GM19324 (cell line): Measurements from ENCODE around the gene DNAAF3.
A peak's percentile ranks its signal among the peaks of the same experiment; 100 is the strongest.

ENCODE experiments used
- ATAC-seq: cut with Tn5 transposase; IDR thresholded peaks from one replicate; pipeline ENCODE4 v1.9.1; 2021; ENCODE audit warnings: mild to moderate bottlenecking, moderate library complexity; ENCODE audit not compliant: unreplicated experiment, low FRiP score

The DNAAF3 gene

GRCh38 chr19:55118401-55118991 lies 47.9 kb downstream of the DNAAF3 start:
- no peak for ATAC-seq

- ATAC-seq, result peak; percentile 91
Measured at GRCh38 chr19:55117663-55118391, 48.6 kb downstream of the DNAAF3 start.

GRCh38 chr19:55116859-55117662 lies 49.4 kb downstream of the DNAAF3 start, which contains the start of gene PPP1R12C:
PPP1R12C (minus strand) TSS chr19:55117637; CDS start chr19:55117543, 94 bp downstream.
- peak; percentile 26 for ATAC-seq

- no peak for ATAC-seq
Measured at GRCh38 chr19:55116232-55116858, 50.1 kb downstream of the DNAAF3 start.

- no peak for ATAC-seq
Measured at GRCh38 chr19:55115446-55116065, 50.9 kb downstream of the DNAAF3 start.

- ATAC-seq, result no peak
Measured at GRCh38 chr19:55114566-55115145, 51.8 kb downstream of the DNAAF3 start.

- ATAC-seq, result no peak
Measured at GRCh38 chr19:55113570-55114039, 52.8 kb downstream of the DNAAF3 start.

- no peak for ATAC-seq
Measured at GRCh38 chr19:55112777-55113569, 53.4 kb downstream of the DNAAF3 start.

- ATAC-seq, result no peak
Measured at GRCh38 chr19:55112246-55112776, 54.1 kb downstream of the DNAAF3 start.

GRCh38 chr19:55111238-55111831 lies 55.1 kb downstream of the DNAAF3 start:
- no peak for ATAC-seq

GRCh38 chr19:55109527-55110291 lies 56.7 kb downstream of the DNAAF3 start:
- no peak for ATAC-seq
